BLaER1 treated with 17β-estradiol and CSF1 and Interleukin-3, amounts not matched to agents 10 nM and 100 nM (cell line): ENCODE data around the gene ZNF326.

Experiments used
- H3K27ac ChIP-seq, 11 experiments: shearing (Covaris generic); formaldehyde crosslinking; 2 replicates each; pipeline ENCODE4 v1.8.1; 2022
- H3K27me3 ChIP-seq, 11 experiments: shearing (Covaris generic); formaldehyde crosslinking; 2 replicates each; pipeline ENCODE4 v1.8.1; 2022
- H3K36me3 ChIP-seq, 11 experiments: shearing (Covaris generic); formaldehyde crosslinking; 2 replicates each; pipeline ENCODE4 v1.8.1; 2022
- H3K4me1 ChIP-seq, 10 experiments: shearing (Covaris generic); formaldehyde crosslinking; 2 replicates each; pipeline ENCODE4 v1.8.1; 2022
- H3K4me2 ChIP-seq, 11 experiments: shearing (Covaris generic); formaldehyde crosslinking; 2 replicates each; pipeline ENCODE4 v1.8.1; 2022
- H3K4me3 ChIP-seq, 10 experiments: shearing (Covaris generic); formaldehyde crosslinking; 2 replicates each; pipeline ENCODE4 v1.8.1; 2022
- H3K9ac ChIP-seq, 11 experiments: shearing (Covaris generic); formaldehyde crosslinking; 2 replicates each; pipeline ENCODE4 v1.8.1; 2022
- H3K9me3 ChIP-seq, 11 experiments: shearing (Covaris generic); formaldehyde crosslinking; replicated peaks in 1 of 11; 2 replicates each; pipeline ENCODE4 v1.8.1; 2022
- H4K20me1 ChIP-seq, 11 experiments: shearing (Covaris generic); formaldehyde crosslinking; 2 replicates each; pipeline ENCODE4 v1.8.1; 2022
- Cebpa-rat ChIP-seq, 11 experiments: shearing (Covaris generic); IDR thresholded peaks; 2 replicates each; pipeline ENCODE4 v1.8.1; 2022

Gene ZNF326

GRCh38 chr1:89994805-89995597 is at the start of gene ZNF326:
Gene ZNF326 (plus strand): TSS chr1:89995110. CDS start chr1:89995258, 148 bp downstream.
- H3K27ac ChIP-seq, result peak within 1 kb of the TSS; percentile 95 to 100 (median 98)
- peak within 1 kb of the TSS; percentile 68 to 91 (median 84) for H3K4me3 ChIP-seq
- peaks cover 17 to 39% (median 30%) of the 10 kb centered on the region in 10 experiments; a peak in 19 of 20 replicates for H3K4me1 ChIP-seq
- H3K4me2 ChIP-seq, result peak within 1 kb of the TSS; percentile 87 to 99 (median 92)
- H3K9ac ChIP-seq, result peak within 1 kb of the TSS; percentile 95 to 100 (median 98)
- H4K20me1 ChIP-seq, result peaks cover 28 to 49% (median 44%) of the 10 kb centered on the region in 11 experiments; a peak in 20 of 22 replicates
- peaks cover 8 to 29% (median 23%) of the 10 kb centered on the region in 11 experiments; a peak in 20 of 22 replicates for H3K36me3 ChIP-seq
- no peak for TF ChIP-seq Cebpa-rat (IDR thresholded peaks at IDR 0.05)
- no peaks in the 10 kb centered on the region for H3K9me3 ChIP-seq
- H3K27me3 ChIP-seq, result no peaks in the 10 kb centered on the region

GRCh38 chr1:89945852-89946476 is 48.9 kb upstream of the ZNF326 start:
- H4K20me1 ChIP-seq, result no peaks in the 10 kb centered on the region
- H3K9ac ChIP-seq, result no peak overlapping the region
- TF ChIP-seq Cebpa-rat (IDR thresholded peaks at IDR 0.05), result no peak
- peaks cover 0 to 8% (median 0%) of the 10 kb centered on the region in 11 experiments; a peak in 2 of 22 replicates for H3K9me3 ChIP-seq
- no peak overlapping the region for H3K27ac ChIP-seq
- no peaks in the 10 kb centered on the region for H3K27me3 ChIP-seq
- no peak overlapping the region for H3K4me3 ChIP-seq
- H3K36me3 ChIP-seq, result no peaks in the 10 kb centered on the region
- H3K4me2 ChIP-seq, result no peak overlapping the region
- H3K4me1 ChIP-seq, result peaks cover 11 to 37% (median 28%) of the 10 kb centered on the region in 10 experiments

DNA sequence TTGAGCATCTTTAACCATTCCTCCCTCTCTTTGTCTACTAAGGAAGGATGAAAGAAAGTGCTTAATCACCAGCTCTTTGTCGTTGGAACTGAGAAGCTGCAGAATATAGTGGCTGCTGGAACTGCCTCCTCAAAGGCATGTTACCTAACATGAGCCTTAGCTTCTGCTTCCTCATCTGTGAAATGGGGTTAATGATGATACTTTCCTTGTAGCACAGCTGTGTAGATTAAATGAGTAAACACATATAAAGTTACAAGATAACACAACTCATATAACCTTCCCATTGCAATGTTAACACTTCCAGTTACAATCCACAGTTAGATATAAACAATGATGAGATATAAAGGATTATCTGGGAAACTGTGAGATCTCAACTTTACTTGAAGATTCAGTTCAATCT is 48.4 kb upstream of the ZNF326 start:
- Histone ChIP-seq H3K4me1 (peaks cover 16 to 32% (median 24%) of the 10 kb centered on the region in 10 experiments; a peak in 19 of 20 replicates), H3K27me3 (no peaks in the 10 kb centered on the region), H3K9ac (no peak overlapping the region), H3K4me3 (no peak overlapping the region), H3K36me3 (no peaks in the 10 kb centered on the region), H3K4me2 (no peak overlapping the region), H4K20me1 (no peaks in the 10 kb centered on the region), H3K9me3 (peaks cover 0 to 8% (median 0%) of the 10 kb centered on the region in 11 experiments; a peak in 2 of 22 replicates), H3K27ac (no peak overlapping the region)
- TF ChIP-seq Cebpa-rat (IDR thresholded peaks at IDR 0.05), result no peak

DNA sequence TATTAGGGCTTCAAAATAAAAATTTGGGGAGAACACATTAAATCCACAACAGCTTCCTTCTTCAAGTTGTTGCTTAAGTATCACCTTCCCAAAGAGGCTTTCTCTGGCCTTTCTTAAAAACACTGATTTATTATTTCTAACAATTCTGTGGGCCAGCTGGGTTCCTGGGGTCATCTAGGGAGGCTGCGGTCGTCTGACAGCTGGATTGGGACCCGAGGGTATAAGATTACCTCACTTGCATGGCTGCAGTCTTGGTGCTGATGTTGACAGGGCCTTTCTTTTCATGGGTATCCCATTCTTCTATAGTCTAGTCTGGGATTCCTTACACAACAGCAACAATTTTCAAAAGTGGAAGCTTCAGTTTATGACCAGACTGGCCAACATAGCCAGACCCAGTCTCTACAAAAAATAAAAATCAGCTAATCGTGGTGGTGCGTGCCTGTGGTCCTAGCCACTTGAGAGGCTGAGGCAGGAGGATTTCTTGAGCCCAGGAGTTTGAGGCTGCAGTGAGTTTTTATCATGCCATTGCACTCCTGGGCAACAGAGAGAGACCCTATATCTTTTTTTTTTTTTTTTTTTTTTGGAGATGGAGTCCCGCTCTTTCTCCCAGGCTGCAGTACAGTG is 46.1 kb upstream of the ZNF326 start:
- Histone ChIP-seq H3K9ac (no peak overlapping the region), H3K27ac (no peak overlapping the region), H3K9me3 (peaks cover 0 to 9% (median 0%) of the 10 kb centered on the region in 11 experiments; a peak in 4 of 22 replicates), H4K20me1 (no peaks in the 10 kb centered on the region), H3K36me3 (no peaks in the 10 kb centered on the region), H3K4me2 (no peak overlapping the region), H3K4me1 (peaks cover 15 to 42% (median 26%) of the 10 kb centered on the region in 10 experiments), H3K4me3 (no peak overlapping the region), H3K27me3 (no peaks in the 10 kb centered on the region)
- no peak for TF ChIP-seq Cebpa-rat (IDR thresholded peaks at IDR 0.05)

GRCh38 chr1:89949991-89950624 is 44.8 kb upstream of the ZNF326 start:
- Histone ChIP-seq H3K27me3 (no peaks in the 10 kb centered on the region), H3K4me3 (no peak overlapping the region), H3K9ac (no peak overlapping the region), H3K27ac (no peak overlapping the region), H3K4me1 (peaks cover 22 to 55% (median 38%) of the 10 kb centered on the region in 10 experiments), H3K36me3 (0 out of 22 replicates have a peak, but pooled peaks cover 0 to 1% (median 0%) of the 10 kb centered on the region in 11 experiments), H3K9me3 (peaks cover 0 to 21% (median 11%) of the 10 kb centered on the region in 11 experiments; a peak in 16 of 22 replicates), H3K4me2 (peak overlapping the region in 7 of 11 experiments; percentile 1 to 53 (median 38); a peak in 10 of 22 replicates), H4K20me1 (no peaks in the 10 kb centered on the region)
- TF ChIP-seq Cebpa-rat (IDR thresholded peaks at IDR 0.05), result no peak

DNA sequence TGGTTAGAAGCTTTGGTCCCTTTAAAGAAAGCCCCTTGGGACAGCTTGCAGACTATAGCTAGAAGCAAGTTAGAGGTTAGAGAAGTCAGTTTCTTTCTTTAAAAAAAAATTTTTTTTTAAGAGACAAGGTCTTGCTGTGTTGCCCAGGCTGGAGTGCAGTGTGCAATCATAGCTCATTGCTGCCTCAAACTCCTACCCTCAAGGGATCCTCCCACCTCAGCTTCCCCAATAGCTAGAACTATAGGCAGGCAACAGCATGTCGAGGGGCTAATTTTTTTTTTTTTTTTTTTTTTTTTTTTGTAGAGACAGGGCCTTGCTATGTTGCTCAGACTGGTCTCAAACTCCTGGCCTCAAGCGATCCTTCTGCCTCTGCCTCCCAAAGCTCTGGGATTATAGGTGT is 44.2 kb upstream of the ZNF326 start:
- no peak for TF ChIP-seq Cebpa-rat (IDR thresholded peaks at IDR 0.05)
- Histone ChIP-seq H3K36me3 (peaks cover 0 to 7% (median 0%) of the 10 kb centered on the region in 11 experiments; a peak in 1 of 22 replicates), H3K9me3 (peaks cover 0 to 27% (median 16%) of the 10 kb centered on the region in 11 experiments; a peak in 17 of 22 replicates), H4K20me1 (no peaks in the 10 kb centered on the region), H3K9ac (no peak overlapping the region), H3K27me3 (no peaks in the 10 kb centered on the region), H3K4me3 (no peak overlapping the region), H3K4me2 (peak overlapping the region in 6 of 11 experiments; percentile 1 to 53 (median 41); a peak in 10 of 22 replicates), H3K27ac (no peak overlapping the region), H3K4me1 (peaks cover 22 to 61% (median 43%) of the 10 kb centered on the region in 10 experiments)

DNA sequence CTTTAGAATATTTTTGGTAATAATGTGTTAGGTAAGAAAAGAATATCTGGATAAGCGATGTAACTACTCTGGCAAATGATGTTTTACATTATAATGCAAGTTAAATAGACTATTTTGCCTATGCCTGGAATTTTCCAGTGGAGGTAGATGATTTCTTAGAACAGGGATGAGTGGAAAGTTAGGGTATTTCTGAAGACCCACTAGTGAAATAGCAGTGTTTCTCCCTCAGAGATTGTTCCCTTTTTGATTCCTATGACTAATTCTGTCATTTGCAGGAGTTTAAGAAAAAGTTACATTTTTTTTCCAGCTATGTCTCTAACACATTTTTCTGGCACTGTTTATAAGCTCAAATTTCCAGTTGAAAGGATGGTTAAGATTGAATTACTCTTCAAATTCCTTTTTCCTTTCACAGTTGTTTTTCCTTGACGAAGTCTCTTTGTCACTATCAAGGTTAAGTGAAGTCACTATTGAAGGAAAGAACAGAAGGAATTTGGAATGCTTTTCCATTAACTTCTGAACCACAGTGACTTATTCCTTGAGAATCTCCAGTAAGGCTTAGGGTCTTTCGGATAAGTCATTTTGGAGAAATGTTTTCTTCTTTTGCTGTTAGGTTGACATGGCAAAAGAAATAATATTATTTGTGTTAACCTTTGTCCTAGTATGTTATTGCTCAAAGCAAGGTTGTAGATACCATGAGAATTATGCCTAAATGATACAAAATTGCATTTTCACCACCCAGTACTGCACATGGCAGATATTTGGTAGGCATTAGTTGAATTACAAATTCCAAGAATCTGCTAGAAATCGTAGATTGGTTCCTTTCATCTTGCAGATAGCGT is 42.9 kb upstream of the ZNF326 start:
- no peak overlapping the region for H3K27ac ChIP-seq

More for the DNA sequence above, 42.9 kb upstream of the ZNF326 start:
- Histone ChIP-seq H3K4me3 (no peak overlapping the region), H3K36me3 (peaks cover 0 to 8% (median 0%) of the 10 kb centered on the region in 11 experiments; a peak in 1 of 22 replicates), H3K9ac (no peak overlapping the region), H3K4me2 (peak overlapping the region in 7 of 11 experiments; percentile 8 to 71 (median 68); a peak in 7 of 22 replicates), H3K4me1 (peaks cover 28 to 74% (median 55%) of the 10 kb centered on the region in 10 experiments), H4K20me1 (no peaks in the 10 kb centered on the region), H3K9me3 (peaks cover 0 to 31% (median 16%) of the 10 kb centered on the region in 11 experiments; a peak in 17 of 22 replicates), H3K27me3 (no peaks in the 10 kb centered on the region)
- no peak for TF ChIP-seq Cebpa-rat (IDR thresholded peaks at IDR 0.05)
